Right cardiac atrium (tissue), 5 donors: ENCODE results near the gene PODNL1. TPM values are rescaled to one million over a fixed set of nuclear protein-coding genes. Genes with fewer than 3 reads are reported as not detected.
"Not testable (repeated sequence)": the region's sequence is repeated elsewhere in the genome, so short reads cannot be mapped to it uniquely, and the experiment has no call there.

Experiments
- ATAC-seq, 2 donors: fragments of 200-7000 bp; cut with Tn5 transposase; one replicate each; pipeline versions ENCODE4 v1.8.0 to v1.9.1; 2020; ENCODE audit warnings: moderate library complexity in 2 of 2, mild to moderate bottlenecking in 1 of 2
- DNase-seq, 3 donors: peaks; one replicate each; pipeline ENCODE4 v3.0.0-alpha.2; 2020
- H3K27ac ChIP-seq: one replicate; pipeline ENCODE4 v1.5.1; 2013; ENCODE audit warnings: mild to moderate bottlenecking, low read length, control low read depth, moderate library complexity
- H3K27me3 ChIP-seq: one replicate; pipeline ENCODE4 v1.6.1; 2013; ENCODE audit not compliant: control insufficient read depth, insufficient read depth
- H3K4me1 ChIP-seq: one replicate; pipeline ENCODE4 v1.6.1; 2013; ENCODE audit warnings: low read length; ENCODE audit not compliant: control insufficient read depth, insufficient read depth
- H3K4me3 ChIP-seq: one replicate; pipeline ENCODE4 v1.5.1; 2013; ENCODE audit warnings: low read length, control low read depth
- H3K9me3 ChIP-seq: one replicate; pipeline ENCODE4 v1.6.1; 2013; ENCODE audit warnings: low read length; ENCODE audit not compliant: control insufficient read depth
- WGBS: extraction: QIAGEN DNeasy Blood & Tissue Kit; methylation state at CpG from one replicate; pipeline ENCODE4 v1.1.7; 2013; 5-methylcytosine and 5-hydroxymethylcytosine counted together
- intact Hi-C, 4 donors: fragments of 100-400 bp; cut with DNase I; formaldehyde crosslinking; loops; one replicate each; pipeline versions ENCODE4 v1.11.0 to v1.14.0; 2022 to 2023
- polyA plus RNA-seq: library from polyadenylated mRNA; stranded (reverse); fragments of 200-250 nt; gene quantifications from one replicate; pipeline ENCODE4 v1.2.3, GENCODE V29; 2013
- total RNA-seq, 4 donors: library from RNA; stranded (reverse); fragmentation: NEBNext Ultra II Directional; extraction: Animal tissue kit (Norgen Biotek cat#: 25700); gene quantifications; one replicate each; pipeline ENCODE4 v1.2.1, GENCODE V29; 2021
- donor health status: healthy with polysubstance abuse.
- donor health status: DM: no; HTN: yes; CAD: no.
- donor health status: DM: no; HTN: no; CAD: no.
- donor health status: DM: no; HTN: yes; CAD: no; lungs with severe emphysema.
- donor health status: DM: yes; HTN: yes; CAD: no.

Gene PODNL1
- total and polyA plus RNA-seq, 5 donors, result 1.4 to 3.2 (median 2.1) TPM

GRCh38 chr19:13973479-13973878 lies 35.3 kb upstream of the PODNL1 start:
- DNase-seq, intact Hi-C loops, H3K4me3 ChIP-seq, H3K4me1 ChIP-seq, H3K9me3 ChIP-seq, ATAC-seq, H3K27ac ChIP-seq, H3K27me3 ChIP-seq: not testable (repeated sequence)
- WGBS, result 95% methylated on average over 3 of the region's 3 CpGs

DNA sequence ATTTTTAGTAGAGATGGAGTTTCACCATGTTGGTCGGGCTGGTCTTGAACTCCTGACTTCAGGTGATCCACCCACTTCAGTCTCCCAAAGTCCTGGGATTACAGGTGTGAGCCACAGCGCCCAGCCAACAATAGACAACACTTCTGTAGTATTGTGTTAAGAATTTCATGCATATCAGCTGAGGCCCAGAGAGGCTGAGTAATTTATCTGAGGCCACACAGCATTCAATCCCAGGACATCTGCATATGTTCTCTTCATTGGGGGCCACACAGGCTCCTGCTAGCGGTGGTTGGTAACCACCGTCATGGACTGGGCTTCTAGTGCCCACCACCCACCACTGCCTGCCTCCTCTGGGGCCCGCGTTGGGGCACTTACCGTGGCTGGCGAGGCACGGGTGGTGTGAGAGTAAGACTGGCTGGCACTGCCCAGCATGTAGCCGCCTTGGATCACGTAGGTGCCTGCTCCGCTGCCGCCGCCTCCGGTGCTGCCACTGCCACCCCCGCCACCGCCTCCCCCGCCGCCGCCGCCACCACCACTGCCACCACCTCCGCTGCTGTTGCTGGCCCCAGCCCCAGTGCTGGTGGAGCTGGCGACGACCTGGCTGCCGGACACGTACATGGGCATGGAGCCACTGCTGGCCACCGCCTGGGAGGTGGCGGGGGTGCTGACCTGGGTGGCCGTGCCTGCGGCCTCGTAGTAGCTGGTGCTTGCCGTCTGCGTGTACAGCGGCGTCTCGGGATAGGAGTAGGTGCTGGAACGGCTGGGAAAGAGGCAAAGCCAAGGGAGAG lies 34.3 kb upstream of the PODNL1 start:
- no peaks in the 10 kb centered on the region for H3K9me3 ChIP-seq
- H3K27ac ChIP-seq, result no peak overlapping the region
- H3K4me1 ChIP-seq, result peaks cover 3% of the 10 kb centered on the region
- intact Hi-C loops, result no loop called here
- ATAC-seq (no peak), DNase-seq (peak in 1 of 3 donors; percentile 55)
- WGBS, result 92% methylated on average over 37 of the region's 37 CpGs
- H3K27me3 ChIP-seq, result no peaks in the 10 kb centered on the region
- H3K4me3 ChIP-seq, result no peak overlapping the region

GRCh38 chr19:13971868-13972267 lies 33.7 kb upstream of the PODNL1 start:
- H3K27me3 ChIP-seq, H3K27ac ChIP-seq, DNase-seq, H3K4me3 ChIP-seq, H3K4me1 ChIP-seq, intact Hi-C loops, ATAC-seq, H3K9me3 ChIP-seq: not testable (repeated sequence)
- 90% methylated on average over 15 of the region's 15 CpGs for WGBS

DNA sequence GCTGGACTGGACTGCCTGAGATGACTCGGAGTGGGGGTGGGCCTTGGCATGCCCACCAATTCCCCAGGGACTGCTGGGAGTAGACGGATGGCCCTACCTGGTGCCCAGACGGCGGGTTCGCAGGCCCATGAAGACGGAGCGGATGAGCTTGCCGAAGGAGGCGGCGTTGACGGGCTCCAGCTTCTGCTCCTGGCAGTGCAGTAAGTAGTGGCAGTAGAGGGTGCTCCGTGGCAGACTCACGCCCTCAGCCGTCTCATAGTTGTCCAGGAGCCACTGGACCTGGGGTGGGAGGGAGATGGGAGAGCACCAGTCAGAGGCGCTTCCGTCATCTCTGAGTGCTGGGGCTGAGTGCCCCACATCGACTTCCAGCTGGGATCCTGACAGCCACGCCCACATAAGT lies 31.7 kb upstream of the PODNL1 start:
- no peak overlapping the region for H3K27ac ChIP-seq
- H3K4me3 ChIP-seq, result no peak overlapping the region
- intact Hi-C loops, result no loop called here
- no peaks in the 10 kb centered on the region for H3K9me3 ChIP-seq
- ATAC-seq (peak in 1 of 2 donors; percentile 13), DNase-seq (peak in 2 of 3 donors; percentile 25 to 55)
- no peaks in the 10 kb centered on the region for H3K4me1 ChIP-seq
- H3K27me3 ChIP-seq, result no peaks in the 10 kb centered on the region
- WGBS, result 87% methylated on average over 18 of the region's 18 CpGs

GRCh38 chr19:13968999-13969398 lies 30.8 kb upstream of the PODNL1 start:
- DNase-seq (peak in 1 of 3 donors; percentile 13), ATAC-seq (no peak)
- H3K27me3 ChIP-seq, result no peaks in the 10 kb centered on the region
- 94% methylated on average over 18 of the region's 18 CpGs for WGBS
- no peaks in the 10 kb centered on the region for H3K9me3 ChIP-seq
- H3K4me3 ChIP-seq, result no peak overlapping the region
- intact Hi-C loops, result no loop called here
- no peaks in the 10 kb centered on the region for H3K4me1 ChIP-seq
- no peak overlapping the region for H3K27ac ChIP-seq

DNA sequence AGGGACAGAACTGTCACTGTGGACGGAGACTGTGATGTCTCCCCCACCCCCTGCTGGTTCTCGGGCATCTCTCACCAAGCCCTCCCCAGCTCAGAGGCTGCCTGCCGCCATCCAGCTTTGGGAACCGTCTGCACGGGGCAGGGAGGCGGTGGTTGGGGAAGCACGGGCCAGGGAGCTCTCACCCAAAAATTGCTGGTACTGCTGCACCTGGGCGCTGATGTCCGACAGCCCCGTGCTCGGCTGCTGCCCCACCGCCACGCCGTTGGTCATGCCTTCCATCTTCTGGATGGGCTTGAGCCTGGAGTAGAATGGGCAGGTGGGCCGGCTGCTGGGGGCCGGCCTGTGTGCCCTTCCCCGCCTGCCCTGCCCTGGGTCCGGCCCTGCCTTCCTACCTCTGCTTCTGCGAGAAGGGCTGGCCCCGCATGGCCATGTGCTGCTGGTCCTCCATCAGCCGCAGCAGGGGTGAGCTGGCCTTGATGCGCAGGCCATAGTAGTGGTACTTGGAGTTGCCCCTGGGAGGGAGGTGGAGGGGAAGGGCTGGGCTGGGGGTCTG lies 30.2 kb upstream of the PODNL1 start:
- DNase-seq (peak in 1 of 3 donors; percentile 24), ATAC-seq (no peak)
- H3K27ac ChIP-seq, result no peak overlapping the region
- H3K4me1 ChIP-seq, result no peaks in the 10 kb centered on the region
- H3K4me3 ChIP-seq, result no peak overlapping the region
- no peaks in the 10 kb centered on the region for H3K27me3 ChIP-seq
- H3K9me3 ChIP-seq, result no peaks in the 10 kb centered on the region
- 93% methylated on average over 22 of the region's 22 CpGs for WGBS
- intact Hi-C loops, result no loop called here

GRCh38 chr19:13967206-13967605 lies 29.0 kb upstream of the PODNL1 start:
- H3K4me1 ChIP-seq, H3K27ac ChIP-seq, DNase-seq, intact Hi-C loops, H3K9me3 ChIP-seq, ATAC-seq, H3K27me3 ChIP-seq, H3K4me3 ChIP-seq: not testable (repeated sequence)
- WGBS, result 98% methylated on average over 8 of the region's 8 CpGs

DNA sequence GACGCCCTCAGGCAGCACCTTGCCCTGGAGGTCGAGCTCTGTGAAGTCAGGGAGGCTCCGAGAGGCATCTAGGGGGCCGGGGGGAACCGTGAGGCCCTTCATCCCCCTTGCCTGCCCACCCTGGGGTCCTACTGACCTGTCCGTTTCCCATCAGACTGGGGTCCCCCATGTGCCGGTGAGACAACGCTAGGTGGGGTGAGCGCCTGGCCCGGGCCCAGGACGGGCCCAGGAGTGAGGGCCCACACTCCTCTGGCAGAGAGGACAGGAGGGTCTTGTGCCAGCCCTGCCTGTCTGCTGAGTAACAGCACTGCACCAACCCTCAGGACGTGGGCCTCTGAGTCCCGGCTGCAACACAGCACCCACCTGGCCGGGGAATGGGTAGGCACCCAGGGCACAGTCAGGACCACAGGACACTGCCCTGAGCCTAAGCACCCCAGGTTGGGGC lies 28.5 kb upstream of the PODNL1 start:
- no peak overlapping the region for H3K27ac ChIP-seq
- H3K9me3 ChIP-seq, result no peaks in the 10 kb centered on the region
- DNase-seq, result peak in 1 of 3 donors; percentile 26
- ATAC-seq, result no peak
- no peaks in the 10 kb centered on the region for H3K27me3 ChIP-seq
- WGBS, result 95% methylated on average over 14 of the region's 14 CpGs
- intact Hi-C loops, result no loop called here
- no peak overlapping the region for H3K4me3 ChIP-seq
- H3K4me1 ChIP-seq, result no peaks in the 10 kb centered on the region

- DNase-seq (peak in 1 of 3 donors; percentile 41), ATAC-seq (no peak)
- intact Hi-C loops, result no loop called here
- no peak overlapping the region for H3K27ac ChIP-seq
- H3K4me1 ChIP-seq, result no peaks in the 10 kb centered on the region
- WGBS, result 94% methylated on average over 20 of the region's 20 CpGs
- H3K4me3 ChIP-seq, result no peak overlapping the region
- no peaks in the 10 kb centered on the region for H3K27me3 ChIP-seq
- no peaks in the 10 kb centered on the region for H3K9me3 ChIP-seq
Measured at GRCh38 chr19:13965926-13966683, 27.9 kb upstream of the PODNL1 start.

DNA sequence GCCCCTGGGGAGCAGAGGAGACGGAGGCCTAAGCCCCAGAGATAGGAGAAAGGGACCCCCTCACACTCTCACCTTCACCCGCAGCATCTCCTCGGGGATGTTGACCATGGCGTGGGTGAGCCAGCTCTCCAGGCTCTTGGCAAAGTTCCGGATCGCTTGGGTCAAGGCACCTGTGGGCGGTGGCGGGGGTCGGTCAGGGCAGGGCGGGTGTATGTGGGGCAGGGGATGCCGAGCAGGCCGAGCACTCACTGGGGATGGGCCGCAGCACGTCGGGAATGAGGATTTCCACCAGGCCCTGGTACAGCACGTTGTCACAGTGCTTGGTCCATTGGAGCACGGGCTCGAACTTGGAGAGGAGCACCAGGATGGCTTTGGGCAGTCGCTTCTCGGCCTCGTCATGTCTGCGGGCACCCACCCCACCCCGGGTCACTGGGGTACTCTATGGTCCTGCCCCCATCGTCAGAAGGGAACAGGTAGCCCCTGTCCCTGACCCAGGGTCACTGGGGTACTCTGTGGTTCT lies 27.2 kb upstream of the PODNL1 start:
- Histone ChIP-seq H3K27ac (no peak overlapping the region), H3K4me3 (no peak overlapping the region), H3K4me1 (no peaks in the 10 kb centered on the region), H3K27me3 (no peaks in the 10 kb centered on the region), H3K9me3 (no peaks in the 10 kb centered on the region)
- DNase-seq, result peak in 1 of 3 donors; percentile 44
- 89% methylated on average over 24 of the region's 24 CpGs for WGBS
- intact Hi-C loops, result no loop called here
- ATAC-seq, result no peak

DNA sequence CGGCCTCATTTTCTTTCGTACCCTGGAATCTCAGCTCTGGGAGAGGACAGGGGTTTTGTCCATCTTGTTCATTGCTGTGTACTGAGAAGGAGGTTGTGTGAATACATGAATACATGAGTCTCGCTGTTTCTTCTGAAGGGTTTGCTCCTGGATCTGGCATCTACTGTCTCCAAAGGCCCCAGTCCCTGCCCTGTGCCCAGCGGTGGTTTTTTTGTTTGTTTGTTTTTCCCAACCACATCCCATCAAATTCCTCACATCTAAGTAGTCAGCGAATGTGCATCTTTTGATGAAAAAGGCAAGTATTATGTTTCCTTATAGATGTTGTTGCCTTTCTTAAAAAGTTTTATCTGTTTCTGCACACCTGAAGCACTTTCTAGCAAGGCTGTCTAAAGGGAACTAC lies 26.6 kb upstream of the PODNL1 start:
- ATAC-seq (no peak), DNase-seq (no peak)
- H3K9me3 ChIP-seq, result no peaks in the 10 kb centered on the region
- H3K27ac ChIP-seq, result no peak overlapping the region
- intact Hi-C loops, result no loop called here
- H3K27me3 ChIP-seq, result no peaks in the 10 kb centered on the region
- H3K4me1 ChIP-seq, result no peaks in the 10 kb centered on the region
- H3K4me3 ChIP-seq, result no peak overlapping the region
- 91% methylated on average over 5 of the region's 5 CpGs for WGBS
